ENCODE data around the gene CHMP1B. TPM values are rescaled to one million over a fixed set of nuclear protein-coding genes. Genes with fewer than 3 reads are reported as not detected.

CHMP1B gene
- total RNA-seq, 1 donor from 2014 or later = 29.4 TPM

GRCh38 chr18:11834772-11835171 is 16.4 kb upstream of the CHMP1B start:
- Mint-ChIP-seq H3K4me3 (no peak overlapping the region), H3K27me3 (no peaks in the 10 kb centered on the region), H3K27ac (no peak overlapping the region), H3K4me1 (no peaks in the 10 kb centered on the region), H3K36me3 (ENCODE audit: low read depth) (no peaks in the 10 kb centered on the region), H3K9me3 (no peaks in the 10 kb centered on the region)
- no peak for TF ChIP-seq CTCF (IDR thresholded peaks at IDR 0.05)
- intact Hi-C loops (cut with micrococcal nuclease) = no loop called here
- POLR2A ChIA-PET = no interaction called here
- ATAC-seq (ENCODE audit: low read depth) (no peak), DNase-seq (no peak)
- CTCF ChIA-PET = interaction anchor here (0.7 kb wide), 1 partner anchor 104 kb away, joined by 3 read pairs; no protein-coding TSS in a partner anchor

GRCh38 chr18:11839556-11839955 is 11.7 kb upstream of the CHMP1B start:
- ATAC-seq (ENCODE audit: low read depth) = no peak
- intact Hi-C loops (cut with micrococcal nuclease) = no loop called here
- CTCF ChIA-PET = no interaction called here

DNA sequence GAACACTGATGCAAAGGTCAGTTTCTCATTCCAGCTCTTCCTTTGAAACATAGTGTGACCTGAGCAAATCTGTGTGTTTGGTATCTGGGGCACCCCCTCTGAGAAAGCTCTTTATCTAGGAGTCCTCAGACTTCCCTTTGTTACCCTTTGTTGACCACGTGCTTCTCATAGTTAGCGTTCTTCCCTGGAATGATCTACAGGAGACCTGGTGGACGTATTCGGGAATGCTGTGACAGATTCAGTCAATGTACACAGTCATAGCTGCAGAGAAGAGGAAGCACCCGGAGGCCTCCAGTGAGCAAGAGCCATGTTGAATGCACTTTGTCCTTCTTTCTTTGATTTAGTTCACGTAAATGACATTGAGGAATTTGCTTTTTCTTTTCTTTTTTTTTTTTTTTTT is 10.7 kb upstream of the CHMP1B start:
- CTCF ChIA-PET = no interaction called here
- no peak for TF ChIP-seq CTCF (IDR thresholded peaks at IDR 0.05)
- intact Hi-C loops (cut with micrococcal nuclease) = no loop called here
- no peaks in the 10 kb centered on the region for H3K9me3 Mint-ChIP-seq
- no peak overlapping the region for H3K4me3 Mint-ChIP-seq
- no peak for DNase-seq
- POLR2A ChIA-PET = interaction anchor here (0.6 kb wide), 1 partner anchor 62 kb away, joined by 3 read pairs; no protein-coding TSS in a partner anchor
- H3K4me1 Mint-ChIP-seq = no peaks in the 10 kb centered on the region
- H3K27ac Mint-ChIP-seq = no peak overlapping the region
- peaks cover 3% of the 10 kb centered on the region for H3K27me3 Mint-ChIP-seq
- no peak for ATAC-seq (ENCODE audit: low read depth)
- no peaks in the 10 kb centered on the region for H3K36me3 Mint-ChIP-seq (ENCODE audit: low read depth)

More at GRCh38 chr18:11839556-11839955, 11.7 kb upstream of the CHMP1B start:
- POLR2A ChIA-PET = no interaction called here
- Mint-ChIP-seq H3K4me3 (no peak overlapping the region), H3K9me3 (no peaks in the 10 kb centered on the region), H3K27me3 (peaks cover 2% of the 10 kb centered on the region), H3K4me1 (no peaks in the 10 kb centered on the region), H3K27ac (no peak overlapping the region), H3K36me3 (ENCODE audit: low read depth) (no peaks in the 10 kb centered on the region)
- no peak for DNase-seq
- TF ChIP-seq CTCF (IDR thresholded peaks at IDR 0.05) = no peak

GRCh38 chr18:11842562-11842961 is 8.7 kb upstream of the CHMP1B start:
- intact Hi-C loops (cut with micrococcal nuclease) = no loop called here
- H3K9me3 Mint-ChIP-seq = no peaks in the 10 kb centered on the region
- ATAC-seq (ENCODE audit: low read depth) (no peak), DNase-seq (no peak)
- H3K4me3 Mint-ChIP-seq = no peak overlapping the region
- no peaks in the 10 kb centered on the region for H3K4me1 Mint-ChIP-seq
- POLR2A ChIA-PET = no interaction called here
- H3K27me3 Mint-ChIP-seq = peaks cover 3% of the 10 kb centered on the region
- H3K36me3 Mint-ChIP-seq (ENCODE audit: low read depth) = no peaks in the 10 kb centered on the region
- no peak for TF ChIP-seq CTCF (IDR thresholded peaks at IDR 0.05)
- no peak overlapping the region for H3K27ac Mint-ChIP-seq
- CTCF ChIA-PET = no interaction called here

DNA sequence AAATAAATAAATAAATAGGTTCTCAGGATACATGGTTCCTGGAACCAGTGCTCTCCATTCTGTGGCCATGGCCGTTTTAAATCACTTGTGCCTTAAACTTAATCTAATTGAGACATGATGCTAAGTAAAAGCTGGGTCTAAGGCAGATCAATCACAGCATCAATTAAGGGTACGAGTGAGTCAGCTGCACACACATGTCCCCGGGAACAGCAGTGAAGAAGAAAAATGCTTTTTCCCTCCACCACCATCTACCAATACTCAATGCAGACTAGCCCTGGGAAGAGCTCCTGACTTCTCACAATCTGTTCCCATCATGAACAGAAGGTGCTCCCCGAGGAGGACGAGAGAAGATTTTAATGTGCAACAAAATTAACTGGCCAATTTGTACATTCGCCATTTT is 6.8 kb upstream of the CHMP1B start:
- ChIA-PET CTCF (no interaction called here), POLR2A (no interaction called here)
- H3K27ac Mint-ChIP-seq = no peak overlapping the region
- no peaks in the 10 kb centered on the region for H3K36me3 Mint-ChIP-seq (ENCODE audit: low read depth)
- H3K4me3 Mint-ChIP-seq = no peak overlapping the region
- no peaks in the 10 kb centered on the region for H3K4me1 Mint-ChIP-seq
- intact Hi-C loops (cut with micrococcal nuclease) = no loop called here
- H3K27me3 Mint-ChIP-seq = peaks cover 3% of the 10 kb centered on the region
- no peak for DNase-seq
- no peak for ATAC-seq (ENCODE audit: low read depth)
- no peak for TF ChIP-seq CTCF (IDR thresholded peaks at IDR 0.05)
- no peaks in the 10 kb centered on the region for H3K9me3 Mint-ChIP-seq
